Progenitor cell of endocrine pancreas (in vitro differentiated cells): Measurements from ENCODE around the gene FAM187B. TPM values are rescaled to one million over a fixed set of nuclear protein-coding genes. Genes with fewer than 3 reads are reported as not detected.
"Not testable (repeated sequence)": the region's sequence is repeated elsewhere in the genome, so short reads cannot be mapped to it uniquely, and the experiment has no call there.

ENCODE experiments used
- DNase-seq: peaks from one replicate; pipeline ENCODE4 v3.0.0; 2021; ENCODE audit warnings: low spot score; ENCODE audit not compliant: unreplicated experiment
- H3K27ac Mint-ChIP-seq: 2 replicates; pipeline ENCODE4 v1.8.0; 2021; ENCODE audit warnings: mild to moderate bottlenecking, moderate library complexity, mixed read lengths
- H3K27me3 Mint-ChIP-seq: 2 replicates; pipeline ENCODE4 v1.8.0; 2021; ENCODE audit warnings: mixed read lengths
- H3K36me3 Mint-ChIP-seq: 2 replicates; pipeline ENCODE4 v1.8.0; 2022; ENCODE audit warnings: mixed read lengths; ENCODE audit not compliant: insufficient read depth
- H3K4me1 Mint-ChIP-seq: 2 replicates; pipeline ENCODE4 v1.8.0; 2021; ENCODE audit warnings: low read depth, mixed read lengths
- H3K4me3 Mint-ChIP-seq: 2 replicates; pipeline ENCODE4 v1.8.0; 2021; ENCODE audit warnings: low read depth, mild to moderate bottlenecking, moderate library complexity, mixed read lengths
- H3K9me3 Mint-ChIP-seq: 2 replicates; pipeline ENCODE4 v1.8.0; 2021; ENCODE audit warnings: low read depth, mixed read lengths
- CTCF ChIP-seq: fragments of 200-600 bp; sonication (generic); IDR thresholded peaks from one replicate; pipeline ENCODE4 v1.5.0; 2021; ENCODE audit warnings: antibody characterized with exemption, mild to moderate bottlenecking; ENCODE audit not compliant: unreplicated experiment
- total RNA-seq: library from RNA; stranded (reverse); gene quantifications from 2 replicates; pipeline ENCODE4 v1.2.1, GENCODE V29; 2021

FAM187B gene
- total RNA-seq, 1 donor from 2014 or later, result not detected

- Mint-ChIP-seq H3K4me3 (peak overlapping the region; percentile 97), H3K36me3 (peaks cover 10% of the 10 kb centered on the region), H3K27ac (peak overlapping the region; percentile 100), H3K27me3 (no peaks in the 10 kb centered on the region), H3K9me3 (peaks cover 10% of the 10 kb centered on the region), H3K4me1 (peaks cover 22% of the 10 kb centered on the region)
- peak; percentile 89 for DNase-seq
- TF ChIP-seq CTCF, result peak; percentile 54
Observed at GRCh38 chr19:35247526-35248309, 19.2 kb upstream of the FAM187B start.

- peak overlapping the region; percentile 100 for H3K27ac Mint-ChIP-seq
- peaks cover 21% of the 10 kb centered on the region for H3K4me1 Mint-ChIP-seq
- TF ChIP-seq CTCF, result no peak
- DNase-seq, result no peak
- H3K27me3 Mint-ChIP-seq, result no peaks in the 10 kb centered on the region
- peaks cover 14% of the 10 kb centered on the region for H3K9me3 Mint-ChIP-seq
- peak overlapping the region; percentile 97 for H3K4me3 Mint-ChIP-seq
- peaks cover 8% of the 10 kb centered on the region for H3K36me3 Mint-ChIP-seq
Observed at GRCh38 chr19:35246466-35247092, 18.0 kb upstream of the FAM187B start.

- no peak for TF ChIP-seq CTCF
- H3K36me3 Mint-ChIP-seq, result no peaks in the 10 kb centered on the region
- no peak overlapping the region for H3K4me3 Mint-ChIP-seq
- H3K27ac Mint-ChIP-seq, result no peak overlapping the region
- H3K9me3 Mint-ChIP-seq, result peaks cover 29% of the 10 kb centered on the region
- H3K27me3 Mint-ChIP-seq, result no peaks in the 10 kb centered on the region
- no peak for DNase-seq
- no peaks in the 10 kb centered on the region for H3K4me1 Mint-ChIP-seq
Observed at GRCh38 chr19:35241417-35241816, 12.9 kb upstream of the FAM187B start.

- H3K36me3 Mint-ChIP-seq, result no peaks in the 10 kb centered on the region
- H3K27me3 Mint-ChIP-seq, result no peaks in the 10 kb centered on the region
- TF ChIP-seq CTCF, result no peak
- no peak overlapping the region for H3K4me3 Mint-ChIP-seq
- no peak overlapping the region for H3K27ac Mint-ChIP-seq
- no peak for DNase-seq
- no peaks in the 10 kb centered on the region for H3K4me1 Mint-ChIP-seq
- peaks cover 29% of the 10 kb centered on the region for H3K9me3 Mint-ChIP-seq
Observed at GRCh38 chr19:35240327-35240726, 11.8 kb upstream of the FAM187B start.

GRCh38 chr19:35239597-35239996 lies 11.1 kb upstream of the FAM187B start:
- H3K27me3 Mint-ChIP-seq, DNase-seq, H3K4me3 Mint-ChIP-seq, H3K36me3 Mint-ChIP-seq, H3K4me1 Mint-ChIP-seq, H3K27ac Mint-ChIP-seq: not testable (repeated sequence)
- peaks cover 26% of the 10 kb centered on the region for H3K9me3 Mint-ChIP-seq
